SK-N-MC (cell line): ENCODE data around the gene RAC3.
A peak's percentile ranks its signal among the peaks of the same experiment; 100 is the strongest.

Experiments used
- EZH2 ChIP-seq: fragments of 200-600 bp; sonication (generic); IDR thresholded peaks from one replicate; pipeline ENCODE4 v1.6.1; 2017; ENCODE audit warnings: antibody characterized with exemption
- POLR2AphosphoS5 ChIP-seq: IDR thresholded peaks from 2 replicates; pipeline ENCODE4 v1.6.1; 2012; ENCODE audit warnings: mild to moderate bottlenecking, low read depth, low read length, borderline replicate concordance

- TF ChIP-seq POLR2AphosphoS5 (peak; percentile 49; the same call in 1 of the 2 replicates), EZH2 (no peak)
These were observed 46.3 kb downstream of the RAC3 start for GRCh38 chr17:82077617-82078358.
